Right lung (tissue), 5 donors: ENCODE measurements around the gene ACOT9. TPM values are rescaled to one million over a fixed set of nuclear protein-coding genes. Genes with fewer than 3 reads are reported as not detected.
A peak's percentile ranks its signal among the peaks of the same experiment; 100 is the strongest.
"Not testable (repeated sequence)": the region's sequence is repeated elsewhere in the genome, so short reads cannot be mapped to it uniquely, and the experiment has no call there.

Experiments used
- DNase-seq, 2 donors: peaks; one replicate each; pipeline ENCODE4 v3.0.0-alpha.2; 2013
- polyA plus RNA-seq, 5 donors: library from polyadenylated mRNA; unstranded; fragments of 120-200 nt; gene quantifications; one replicate each; pipeline versions ENCODE4 v1.2.1 to v1.2.3, GENCODE V29; 2013; ENCODE audit warnings: inconsistent platforms in 1 of 5, low replicate concordance in 1 of 5; ENCODE audit not compliant: insufficient read length in 5 of 5, insufficient read depth in 1 of 5

The ACOT9 gene
- polyA plus RNA-seq, 5 donors = 34.1 to 48.0 (median 43.6) TPM

GRCh38 chrX:23704673-23705206 is 38.3 kb downstream of the ACOT9 start:
- no peak for DNase-seq

- DNase-seq = no peak
Measured at GRCh38 chrX:23699636-23700194, 43.4 kb downstream of the ACOT9 start.

- DNase-seq = peak; percentile 19 to 28
Measured at GRCh38 chrX:23694606-23695005, 48.5 kb downstream of the ACOT9 start.

GRCh38 chrX:23692166-23692565 is 50.9 kb downstream of the ACOT9 start:
- DNase-seq = no peak

- DNase-seq = not testable (repeated sequence)
Measured at GRCh38 chrX:23676486-23676885, 66.6 kb downstream of the ACOT9 start.

GRCh38 chrX:23673108-23673507 is 70.0 kb downstream of the ACOT9 start:
- no peak for DNase-seq

GRCh38 chrX:23670528-23670927 is 72.5 kb downstream of the ACOT9 start:
- DNase-seq = no peak

GRCh38 chrX:23668335-23668734 is 74.7 kb downstream of the ACOT9 start:
- no peak for DNase-seq

GRCh38 chrX:23667239-23668177 is 75.6 kb downstream of the ACOT9 start, which contains the start of gene PRDX4:
Gene PRDX4 (plus strand): TSS chrX:23667493. CDS start chrX:23667571, 78 bp downstream.
- DNase-seq = peak; percentile 87 to 88

- DNase-seq = no peak
Measured at GRCh38 chrX:23666282-23666681, 76.8 kb downstream of the ACOT9 start.

- DNase-seq = no peak
Measured at GRCh38 chrX:23664496-23664895, 78.6 kb downstream of the ACOT9 start.

- DNase-seq = no peak
Measured at GRCh38 chrX:23662853-23663252, 80.2 kb downstream of the ACOT9 start.

GRCh38 chrX:23662187-23662586 is 80.9 kb downstream of the ACOT9 start:
- no peak for DNase-seq

- no peak for DNase-seq
Measured at GRCh38 chrX:23661671-23662070, 81.4 kb downstream of the ACOT9 start.

- no peak for DNase-seq
Measured at GRCh38 chrX:23660766-23661132, 82.3 kb downstream of the ACOT9 start.

GRCh38 chrX:23660083-23660765 is 82.9 kb downstream of the ACOT9 start:
- DNase-seq = not testable (repeated sequence)

GRCh38 chrX:23659339-23659738 is 83.7 kb downstream of the ACOT9 start:
- no peak for DNase-seq

- DNase-seq = no peak
Measured at GRCh38 chrX:23656684-23657083, 86.4 kb downstream of the ACOT9 start.

- DNase-seq = no peak
Measured at GRCh38 chrX:23656091-23656490, 87.0 kb downstream of the ACOT9 start.
